Measurements from ENCODE around the gene WASL.
A peak's percentile ranks its signal among the peaks of the same experiment; 100 is the strongest.

Gene WASL

GRCh38 chr7:123673752-123674398, 74.9 kb downstream of the WASL start:
- Mint-ChIP-seq H3K27me3 (ENCODE audit: low read depth, poor library complexity) (no peaks in the 10 kb centered on the region), H3K4me3 (no peak overlapping the region), H3K27ac (peak overlapping the region; percentile 66), H3K4me1 (peaks cover 20% of the 10 kb centered on the region), H3K36me3 (ENCODE audit: low read depth) (peaks cover 1% of the 10 kb centered on the region), H3K9me3 (no peaks in the 10 kb centered on the region)
- TF ChIP-seq, protein P1, sequence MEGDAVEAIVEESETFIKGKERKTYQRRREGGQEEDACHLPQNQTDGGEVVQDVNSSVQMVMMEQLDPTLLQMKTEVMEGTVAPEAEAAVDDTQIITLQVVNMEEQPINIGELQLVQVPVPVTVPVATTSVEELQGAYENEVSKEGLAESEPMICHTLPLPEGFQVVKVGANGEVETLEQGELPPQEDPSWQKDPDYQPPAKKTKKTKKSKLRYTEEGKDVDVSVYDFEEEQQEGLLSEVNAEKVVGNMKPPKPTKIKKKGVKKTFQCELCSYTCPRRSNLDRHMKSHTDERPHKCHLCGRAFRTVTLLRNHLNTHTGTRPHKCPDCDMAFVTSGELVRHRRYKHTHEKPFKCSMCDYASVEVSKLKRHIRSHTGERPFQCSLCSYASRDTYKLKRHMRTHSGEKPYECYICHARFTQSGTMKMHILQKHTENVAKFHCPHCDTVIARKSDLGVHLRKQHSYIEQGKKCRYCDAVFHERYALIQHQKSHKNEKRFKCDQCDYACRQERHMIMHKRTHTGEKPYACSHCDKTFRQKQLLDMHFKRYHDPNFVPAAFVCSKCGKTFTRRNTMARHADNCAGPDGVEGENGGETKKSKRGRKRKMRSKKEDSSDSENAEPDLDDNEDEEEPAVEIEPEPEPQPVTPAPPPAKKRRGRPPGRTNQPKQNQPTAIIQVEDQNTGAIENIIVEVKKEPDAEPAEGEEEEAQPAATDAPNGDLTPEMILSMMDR (IDR thresholded peaks at IDR 0.05) = no peak
- DNase-seq = no peak

DNA sequence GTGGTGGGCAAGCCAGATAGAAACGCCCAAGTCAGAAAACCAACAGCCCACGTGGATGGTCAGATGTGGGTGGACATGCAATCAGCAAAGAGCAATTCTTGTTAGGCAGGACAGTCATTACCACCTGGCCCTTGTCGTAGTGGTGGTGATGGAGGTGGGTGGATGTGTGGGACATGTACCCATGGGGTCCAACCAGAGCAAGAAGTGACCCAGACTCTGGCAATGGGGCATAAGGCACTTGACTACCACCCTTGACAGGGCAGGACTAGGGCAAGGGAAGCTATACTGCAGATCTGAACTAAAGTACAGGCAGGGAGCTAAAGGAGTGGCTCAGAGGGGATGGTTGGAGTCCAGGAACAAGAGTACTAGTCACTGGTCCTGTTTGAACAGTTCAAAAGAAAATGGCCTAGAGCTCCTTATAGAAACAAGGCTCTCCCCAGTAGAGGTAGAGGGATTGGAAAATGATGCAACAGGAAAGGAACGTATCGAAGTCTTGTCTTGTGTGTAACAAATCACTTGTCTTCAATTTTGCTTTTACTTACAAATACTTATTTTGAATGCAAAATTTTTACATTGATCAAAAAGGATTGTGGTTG, 75.6 kb downstream of the WASL start:
- Mint-ChIP-seq H3K36me3 (ENCODE audit: low read depth) (no peaks in the 10 kb centered on the region), H3K27me3 (ENCODE audit: low read depth, poor library complexity) (no peaks in the 10 kb centered on the region), H3K4me1 (peaks cover 20% of the 10 kb centered on the region), H3K27ac (no peak overlapping the region), H3K9me3 (no peaks in the 10 kb centered on the region), H3K4me3 (no peak overlapping the region)
- DNase-seq = no peak
- TF ChIP-seq, protein P1 (IDR thresholded peaks at IDR 0.05) = no peak

- TF ChIP-seq, protein P1 (IDR thresholded peaks at IDR 0.05) = no peak
- H3K27ac Mint-ChIP-seq = no peak overlapping the region
- H3K4me1 Mint-ChIP-seq = peaks cover 27% of the 10 kb centered on the region
- H3K9me3 Mint-ChIP-seq = no peaks in the 10 kb centered on the region
- H3K27me3 Mint-ChIP-seq (ENCODE audit: low read depth, poor library complexity) = no peaks in the 10 kb centered on the region
- H3K4me3 Mint-ChIP-seq = no peak overlapping the region
- DNase-seq = no peak
- H3K36me3 Mint-ChIP-seq (ENCODE audit: low read depth) = no peaks in the 10 kb centered on the region
These were observed 79.3 kb downstream of the WASL start for GRCh38 chr7:123669485-123669884.

DNA sequence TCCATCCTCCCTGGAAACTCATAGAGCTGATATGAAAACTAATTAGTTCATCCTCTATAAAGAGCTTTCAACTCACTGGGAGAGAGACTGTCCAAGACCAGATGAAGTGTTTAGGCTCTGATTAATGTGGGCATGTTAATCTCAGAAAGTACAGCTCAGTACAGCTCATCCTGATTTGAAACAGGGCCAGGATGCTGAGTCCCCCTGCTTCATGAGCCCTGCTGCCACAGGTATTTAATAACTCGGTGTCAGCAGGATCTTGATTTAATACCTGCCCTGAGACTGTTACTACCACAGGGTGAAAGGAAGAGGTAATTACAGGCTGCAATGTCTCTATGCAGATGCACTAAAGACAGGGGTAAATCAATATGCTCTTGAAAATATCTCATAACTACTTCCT, 82.3 kb downstream of the WASL start:
- peaks cover 4% of the 10 kb centered on the region for H3K36me3 Mint-ChIP-seq (ENCODE audit: low read depth)
- peaks cover 3% of the 10 kb centered on the region for H3K9me3 Mint-ChIP-seq
- peaks cover 28% of the 10 kb centered on the region for H3K4me1 Mint-ChIP-seq
- TF ChIP-seq, protein P1 (IDR thresholded peaks at IDR 0.05) = no peak
- no peak overlapping the region for H3K27ac Mint-ChIP-seq
- DNase-seq = no peak
- no peak overlapping the region for H3K4me3 Mint-ChIP-seq
- peaks cover 3% of the 10 kb centered on the region for H3K27me3 Mint-ChIP-seq (ENCODE audit: low read depth, poor library complexity)

- peaks cover 3% of the 10 kb centered on the region for H3K9me3 Mint-ChIP-seq
- H3K27ac Mint-ChIP-seq = no peak overlapping the region
- H3K27me3 Mint-ChIP-seq (ENCODE audit: low read depth, poor library complexity) = peaks cover 3% of the 10 kb centered on the region
- no peak overlapping the region for H3K4me3 Mint-ChIP-seq
- DNase-seq = no peak
- H3K36me3 Mint-ChIP-seq (ENCODE audit: low read depth) = peaks cover 4% of the 10 kb centered on the region
- peaks cover 34% of the 10 kb centered on the region for H3K4me1 Mint-ChIP-seq
- TF ChIP-seq, protein P1 (IDR thresholded peaks at IDR 0.05) = no peak
These were observed 82.9 kb downstream of the WASL start for GRCh38 chr7:123665896-123666295.

GRCh38 chr7:123665157-123665556, 83.6 kb downstream of the WASL start:
- DNase-seq = no peak
- H3K36me3 Mint-ChIP-seq (ENCODE audit: low read depth) = peaks cover 4% of the 10 kb centered on the region
- H3K4me3 Mint-ChIP-seq = no peak overlapping the region
- TF ChIP-seq, protein P1 (IDR thresholded peaks at IDR 0.05) = no peak
- peaks cover 3% of the 10 kb centered on the region for H3K27me3 Mint-ChIP-seq (ENCODE audit: low read depth, poor library complexity)
- no peak overlapping the region for H3K27ac Mint-ChIP-seq
- H3K4me1 Mint-ChIP-seq = peaks cover 41% of the 10 kb centered on the region
- peaks cover 3% of the 10 kb centered on the region for H3K9me3 Mint-ChIP-seq

Measured in nephron progenitor cell (in vitro differentiated cells).